SK-N-SH treated with all-trans-retinoic acid at 6 μM for 48 hours (cell line): ENCODE data around the gene LRMDA.

Experiments
- ATAC-seq: fragments of 200-7000 bp; cut with Tn5 transposase; 3 replicates; pipeline ENCODE4 v1.9.1; 2020; ENCODE audit warnings: mild to moderate bottlenecking, moderate library complexity
- ARNTL ChIP-seq: fragments of 450-650 bp; formaldehyde crosslinking; IDR thresholded peaks from 2 replicates; pipeline ENCODE4 v1.5.0; 2020; ENCODE audit warnings: low read depth, mild to moderate bottlenecking, moderate library complexity, borderline replicate concordance
- CSDC2 ChIP-seq: fragments of 250-450 bp; sonication (Bioruptor Pico); IDR thresholded peaks from 2 replicates; pipeline ENCODE4 v1.5.0; 2020; ENCODE audit warnings: mild to moderate bottlenecking, moderate library complexity
- CSRNP3 ChIP-seq: fragments of 250-450 bp; sonication (Bioruptor Pico); IDR thresholded peaks from 2 replicates; pipeline ENCODE4 v1.5.1; 2021; ENCODE audit warnings: mild to moderate bottlenecking, moderate library complexity
- ESRRG ChIP-seq: fragments of 250-450 bp; sonication (Bioruptor Pico); IDR thresholded peaks from 2 replicates; pipeline ENCODE4 v1.6.1; 2021; ENCODE audit warnings: mild to moderate bottlenecking
- GLIS3 ChIP-seq: fragments of 250-450 bp; sonication (Bioruptor Pico); IDR thresholded peaks from 2 replicates; pipeline ENCODE4 v1.5.0; 2020; ENCODE audit warnings: mild to moderate bottlenecking, moderate library complexity
- ISL1 ChIP-seq: fragments of 250-450 bp; sonication (Bioruptor Pico); IDR thresholded peaks from 2 replicates; pipeline ENCODE4 v2.1.2; 2022; ENCODE audit warnings: mild to moderate bottlenecking, moderate library complexity
- OSR1 ChIP-seq: fragments of 250-450 bp; sonication (Bioruptor Pico); IDR thresholded peaks from 2 replicates; pipeline ENCODE4 v1.8.0; 2022; ENCODE audit warnings: moderate library complexity, mild to moderate bottlenecking, inconsistent platforms
- PATZ1 ChIP-seq: fragments of 250-450 bp; sonication (Bioruptor Pico); IDR thresholded peaks from 2 replicates; pipeline ENCODE4 v1.8.0; 2020; ENCODE audit warnings: mild to moderate bottlenecking, moderate library complexity, borderline replicate concordance
- POU6F1 ChIP-seq: fragments of 250-450 bp; sonication (Bioruptor Pico); IDR thresholded peaks from 2 replicates; pipeline ENCODE4 v1.8.0; 2021; ENCODE audit warnings: low read depth, mild to moderate bottlenecking, moderate library complexity, borderline replicate concordance
- RARB ChIP-seq: fragments of 250-450 bp; sonication (Bioruptor Pico); IDR thresholded peaks from 2 replicates; pipeline ENCODE4 v1.8.0; 2021; ENCODE audit warnings: mild to moderate bottlenecking, moderate library complexity
- SNAI2 ChIP-seq: fragments of 250-450 bp; sonication (Bioruptor Pico); IDR thresholded peaks from 2 replicates; pipeline ENCODE4 v1.5.0; 2020; ENCODE audit warnings: mild to moderate bottlenecking, moderate library complexity
- TOX ChIP-seq: fragments of 250-450 bp; sonication (Bioruptor Pico); IDR thresholded peaks from 2 replicates; pipeline ENCODE4 v1.8.0; 2021; ENCODE audit warnings: mild to moderate bottlenecking, moderate library complexity, borderline replicate concordance
- TSHZ2 ChIP-seq: fragments of 250-450 bp; sonication (Bioruptor Pico); IDR thresholded peaks from 2 replicates; pipeline ENCODE4 v1.5.0; 2020; ENCODE audit warnings: mild to moderate bottlenecking, moderate library complexity
- ZC3H10 ChIP-seq: fragments of 250-450 bp; sonication (Bioruptor Pico); IDR thresholded peaks from 2 replicates; pipeline ENCODE4 v1.5.1; 2021; ENCODE audit warnings: mild to moderate bottlenecking, moderate library complexity
- ZFP3 ChIP-seq: fragments of 250-450 bp; sonication (Bioruptor Pico); IDR thresholded peaks from 2 replicates; pipeline ENCODE4 v1.5.0; 2020; ENCODE audit warnings: mild to moderate bottlenecking, moderate library complexity
- ZFP30 ChIP-seq: fragments of 450-650 bp; formaldehyde crosslinking; IDR thresholded peaks from 2 replicates; pipeline ENCODE4 v1.5.0; 2022; ENCODE audit warnings: mild to moderate bottlenecking, moderate library complexity
- ZNF565 ChIP-seq: fragments of 450-650 bp; formaldehyde crosslinking; conservative IDR thresholded peaks from 2 replicates; pipeline ENCODE4 v1.5.0; 2020; ENCODE audit warnings: low read depth, mild to moderate bottlenecking, moderate library complexity
- ZNF8 ChIP-seq: fragments of 450-650 bp; formaldehyde crosslinking; IDR thresholded peaks from 2 replicates; pipeline ENCODE4 v1.5.0; 2020; ENCODE audit warnings: mild to moderate bottlenecking, moderate library complexity

LRMDA gene

GRCh38 chr10:75430000-75430763 lies 1.2 kb upstream of the LRMDA start:
- ATAC-seq, result peak; percentile 19; the same call in 2 of the 3 replicates
- TF ChIP-seq ZNF565 (CRISPR knock-in tag) (no peak), GLIS3 (no peak), ZFP30 (CRISPR knock-in tag) (no peak), SNAI2 (CRISPR knock-in tag) (no peak), PATZ1 (CRISPR knock-in tag) (no peak), ISL1 (CRISPR knock-in tag) (no peak), TSHZ2 (CRISPR knock-in tag) (no peak), ZC3H10 (CRISPR knock-in tag) (no peak), ZFP3 (CRISPR knock-in tag) (no peak), ARNTL (CRISPR knock-in tag) (no peak), CSDC2 (no peak)

GRCh38 chr10:75432176-75432575 lies 752 bp downstream of the LRMDA start:
- ATAC-seq, result no peak
- TF ChIP-seq ZC3H10 (CRISPR knock-in tag), result no peak
- no peak for TF ChIP-seq TOX (CRISPR knock-in tag)
- no peak for TF ChIP-seq RARB (CRISPR knock-in tag)
- no peak for TF ChIP-seq ISL1 (CRISPR knock-in tag)
- TF ChIP-seq OSR1 (CRISPR knock-in tag), result no peak
- TF ChIP-seq CSRNP3 (CRISPR knock-in tag), result no peak
- TF ChIP-seq PATZ1 (CRISPR knock-in tag), result no peak
- TF ChIP-seq ARNTL (CRISPR knock-in tag), result no peak
- no peak for TF ChIP-seq ZFP3 (CRISPR knock-in tag)
- no peak for TF ChIP-seq POU6F1 (CRISPR knock-in tag)
- TF ChIP-seq ZNF565 (CRISPR knock-in tag), result no peak
- no peak for TF ChIP-seq ZNF8 (CRISPR knock-in tag)
- no peak for TF ChIP-seq GLIS3
- no peak for TF ChIP-seq ESRRG (CRISPR knock-in tag)

GRCh38 chr10:75432763-75433162 lies 1.3 kb downstream of the LRMDA start:
- TF ChIP-seq RARB (CRISPR knock-in tag) (no peak), SNAI2 (CRISPR knock-in tag) (no peak), ZFP30 (CRISPR knock-in tag) (no peak)
- ATAC-seq, result no peak
